ENCODE results near the gene ABCC12. TPM values are rescaled to one million over a fixed set of nuclear protein-coding genes. Genes with fewer than 3 reads are reported as not detected.

ABCC12 gene
- polyA plus RNA-seq, 1 donor from 2014 or later: not detected

GRCh38 chr16:48162839-48163410 lies 7.1 kb upstream of the ABCC12 start:
- H3K36me3 ChIP-seq (ENCODE audit: insufficient read depth, low read length): no peaks in the 10 kb centered on the region
- H3K4me2 ChIP-seq (ENCODE audit: low read length): no peak overlapping the region
- H3K4me3 ChIP-seq (ENCODE audit: low read length): no peak overlapping the region
- no peaks in the 10 kb centered on the region for H3F3A ChIP-seq (ENCODE audit: insufficient read depth, low read length, poor library complexity, severe bottlenecking)
- H4K20me1 ChIP-seq (ENCODE audit: insufficient read depth): no peaks in the 10 kb centered on the region
- H3K27ac ChIP-seq (ENCODE audit: low read length): no peak overlapping the region
- H2AFZ ChIP-seq (ENCODE audit: low read depth, low read length): no peak overlapping the region
- no peak overlapping the region for H3K9ac ChIP-seq (ENCODE audit: low read length)
- no peaks in the 10 kb centered on the region for H3K9me2 ChIP-seq (ENCODE audit: insufficient read depth, low read length)
- no peaks in the 10 kb centered on the region for H3K79me2 ChIP-seq (replicated peaks; ENCODE audit: insufficient read depth, low read length)
- TF ChIP-seq SMC3 (conservative IDR thresholded peaks at IDR 0.05; ENCODE audit: poor library complexity): no peak
- no peak for TF ChIP-seq EZH2 (IDR thresholded peaks at IDR 0.05; ENCODE audit: borderline replicate concordance, insufficient read depth, low read length, poor library complexity, severe bottlenecking)
- no peak for TF ChIP-seq RAD21 (conservative IDR thresholded peaks at IDR 0.05)
- no peak for TF ChIP-seq MXI1 (conservative IDR thresholded peaks at IDR 0.05; ENCODE audit: poor library complexity, severe bottlenecking)
- no peak for TF ChIP-seq REST (IDR thresholded peaks at IDR 0.05; ENCODE audit: borderline replicate concordance)
- TF ChIP-seq POLR2AphosphoS5 (IDR thresholded peaks at IDR 0.05): no peak
- TF ChIP-seq, protein P1, sequence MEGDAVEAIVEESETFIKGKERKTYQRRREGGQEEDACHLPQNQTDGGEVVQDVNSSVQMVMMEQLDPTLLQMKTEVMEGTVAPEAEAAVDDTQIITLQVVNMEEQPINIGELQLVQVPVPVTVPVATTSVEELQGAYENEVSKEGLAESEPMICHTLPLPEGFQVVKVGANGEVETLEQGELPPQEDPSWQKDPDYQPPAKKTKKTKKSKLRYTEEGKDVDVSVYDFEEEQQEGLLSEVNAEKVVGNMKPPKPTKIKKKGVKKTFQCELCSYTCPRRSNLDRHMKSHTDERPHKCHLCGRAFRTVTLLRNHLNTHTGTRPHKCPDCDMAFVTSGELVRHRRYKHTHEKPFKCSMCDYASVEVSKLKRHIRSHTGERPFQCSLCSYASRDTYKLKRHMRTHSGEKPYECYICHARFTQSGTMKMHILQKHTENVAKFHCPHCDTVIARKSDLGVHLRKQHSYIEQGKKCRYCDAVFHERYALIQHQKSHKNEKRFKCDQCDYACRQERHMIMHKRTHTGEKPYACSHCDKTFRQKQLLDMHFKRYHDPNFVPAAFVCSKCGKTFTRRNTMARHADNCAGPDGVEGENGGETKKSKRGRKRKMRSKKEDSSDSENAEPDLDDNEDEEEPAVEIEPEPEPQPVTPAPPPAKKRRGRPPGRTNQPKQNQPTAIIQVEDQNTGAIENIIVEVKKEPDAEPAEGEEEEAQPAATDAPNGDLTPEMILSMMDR (IDR thresholded peaks at IDR 0.05; ENCODE audit: poor library complexity, severe bottlenecking): no peak
- TF ChIP-seq EP300 (conservative IDR thresholded peaks at IDR 0.05; ENCODE audit: poor library complexity, severe bottlenecking): no peak
- TF ChIP-seq TAF1 (IDR thresholded peaks at IDR 0.05; ENCODE audit: low read depth): no peak
- H3K27me3 ChIP-seq (ENCODE audit: insufficient read depth, low read depth, low read length): no peaks in the 10 kb centered on the region
- H3K9me3 ChIP-seq (ENCODE audit: low read length): no peaks in the 10 kb centered on the region

- H3K9me3 ChIP-seq (ENCODE audit: low read length): no peaks in the 10 kb centered on the region
- H3K27me3 ChIP-seq (ENCODE audit: insufficient read depth, low read depth, low read length): no peaks in the 10 kb centered on the region
- H3K36me3 ChIP-seq (ENCODE audit: insufficient read depth, low read length): no peaks in the 10 kb centered on the region
- no peak for TF ChIP-seq POLR2AphosphoS5 (IDR thresholded peaks at IDR 0.05)
- TF ChIP-seq EZH2 (IDR thresholded peaks at IDR 0.05; ENCODE audit: borderline replicate concordance, insufficient read depth, low read length, poor library complexity, severe bottlenecking): no peak
- no peak for TF ChIP-seq REST (IDR thresholded peaks at IDR 0.05; ENCODE audit: borderline replicate concordance)
- TF ChIP-seq TAF1 (IDR thresholded peaks at IDR 0.05; ENCODE audit: low read depth): no peak
- H3K79me2 ChIP-seq (replicated peaks; ENCODE audit: insufficient read depth, low read length): no peaks in the 10 kb centered on the region
- H3K9me2 ChIP-seq (ENCODE audit: insufficient read depth, low read length): no peaks in the 10 kb centered on the region
- no peak overlapping the region for H3K9ac ChIP-seq (ENCODE audit: low read length)
- no peak overlapping the region for H3K4me3 ChIP-seq (ENCODE audit: low read length)
- no peak overlapping the region for H2AFZ ChIP-seq (ENCODE audit: low read depth, low read length)
- H3K27ac ChIP-seq (ENCODE audit: low read length): no peak overlapping the region
- no peak overlapping the region for H3K4me2 ChIP-seq (ENCODE audit: low read length)
- no peaks in the 10 kb centered on the region for H3F3A ChIP-seq (ENCODE audit: insufficient read depth, low read length, poor library complexity, severe bottlenecking)
- H4K20me1 ChIP-seq (ENCODE audit: insufficient read depth): no peaks in the 10 kb centered on the region
Observed at GRCh38 chr16:48161906-48162305, 6.1 kb upstream of the ABCC12 start.

All from neural cell (in vitro differentiated cells).